ENCODE measurements around the gene PIGR. TPM values are rescaled to one million over a fixed set of nuclear protein-coding genes. Genes with fewer than 3 reads are reported as not detected.

The PIGR gene
- total and polyA plus RNA-seq, 2 of the 4 experiments (the other 2 are of a cell fraction), result not detected

DNA sequence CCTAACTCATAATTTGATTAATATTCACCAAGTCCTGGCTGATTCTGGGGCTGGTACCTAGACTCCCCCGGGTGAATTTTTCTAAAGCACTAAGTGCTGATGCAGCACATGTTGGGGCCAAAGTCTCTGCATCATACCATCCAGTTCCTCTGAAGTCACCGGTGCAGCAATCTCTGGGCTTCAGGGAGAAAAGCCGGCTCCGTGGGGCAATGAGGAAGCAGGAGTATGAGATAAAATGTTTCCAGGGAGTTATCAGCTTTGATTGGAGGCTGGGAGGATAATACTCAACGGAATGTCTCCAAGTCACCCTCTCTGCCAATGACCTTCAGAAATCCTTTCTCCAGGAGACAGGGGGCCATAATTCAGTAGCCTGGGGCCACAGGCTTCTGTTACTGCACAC lies 22.8 kb upstream of the PIGR start:
- Histone ChIP-seq H3K4me3 (ENCODE audit: insufficient read depth, low read depth, low read length) (no peak overlapping the region), H3K27ac (ENCODE audit: insufficient read depth, low read length) (no peak overlapping the region), H4K20me1 (ENCODE audit: insufficient read depth, low read length) (no peaks in the 10 kb centered on the region), H3K56ac (ENCODE audit: extremely low read depth, insufficient read depth, low read length) (no peak overlapping the region), H3K4me2 (ENCODE audit: low read depth, low read length) (no peak overlapping the region), H2BK20ac (ENCODE audit: low read depth, low read length) (no peak overlapping the region), H3K9me1 (ENCODE audit: insufficient read depth, low read length) (0 out of 2 replicates have a peak, but pooled peaks cover 2% of the 10 kb centered on the region), H3K18ac (ENCODE audit: low read depth, low read length) (no peak overlapping the region), H2AK5ac (ENCODE audit: low read depth, low read length) (no peak overlapping the region), H3K9ac (ENCODE audit: low read depth, low read length) (no peak overlapping the region), H2BK5ac (ENCODE audit: low read depth, low read length, poor library complexity, severe bottlenecking) (no peak overlapping the region), H4K8ac (ENCODE audit: low read depth in 2 of 2, low read length in 2 of 2) (no peak overlapping the region), H3K4ac (ENCODE audit: low read depth, low read length) (no peak overlapping the region), H4K5ac (ENCODE audit: low read depth, low read length) (no peak overlapping the region), H3K4me1 (ENCODE audit: control insufficient read depth, insufficient read depth, low read length) (no peaks in the 10 kb centered on the region), H3K79me1 (ENCODE audit: low read depth in 1 of 2, low read length in 2 of 2) (no peaks in the 10 kb centered on the region), H3K9me3 (ENCODE audit: control insufficient read depth, insufficient read depth, low read length) (no peaks in the 10 kb centered on the region), H2AFZ (replicated peaks; ENCODE audit: low read length, poor library complexity) (no peak overlapping the region), H4K91ac (ENCODE audit: insufficient read depth, low read depth, low read length) (no peak overlapping the region), H2AK9ac (replicated peaks; ENCODE audit: low read depth, low read length, poor library complexity) (no peak overlapping the region), H3K23ac (ENCODE audit: low read depth, low read length) (no peak overlapping the region), H2BK120ac (ENCODE audit: low read depth, low read length) (no peak overlapping the region), H3K14ac (replicated peaks; ENCODE audit: low read depth, low read length) (no peak overlapping the region), H3K27me3 (ENCODE audit: control insufficient read depth, insufficient read depth, low read length) (peaks cover 44% of the 10 kb centered on the region), H2BK15ac (ENCODE audit: low read depth, low read length) (no peak overlapping the region), H3K36me3 (ENCODE audit: control insufficient read depth, insufficient read depth, low read length) (no peaks in the 10 kb centered on the region)
- ATAC-seq (ENCODE audit: low read depth), result no peak
- intact Hi-C loops (cut with micrococcal nuclease) (no loop called here), dilution Hi-C loops (cut with HindIII; ENCODE audit: low sequenced_read_pairs, unreplicated experiment) (no loop called here), in situ Hi-C loops (cut with MboI; ENCODE audit: low sequenced_read_pairs) (no loop called here)
- no TSS peak for BruUV-seq (replicated peaks)
- no peak for DNase-seq
- TF ChIP-seq MAFK (IDR thresholded peaks at IDR 0.05; ENCODE audit: low read depth, low read length) (peak; percentile 23; the same call in 1 of the 2 replicates), NFE2L2 (IDR thresholded peaks at IDR 0.05; ENCODE audit: low read depth, low read length) (no peak)
- ChIA-PET POLR2A (ENCODE audit: unreplicated experiment) (no interaction called here), CTCF (no interaction called here)
- WGBS, 2 experiments (ENCODE audit: extremely low coverage in 2 of 2, insufficient read length in 1 of 2), result no CpG with 5 or more reads among the region's 5 CpGs

All from IMR-90 (cell line).